ENCODE measurements around the gene TRMU.
"Not testable (repeated sequence)": the region's sequence is repeated elsewhere in the genome, so short reads cannot be mapped to it uniquely, and the experiment has no call there.

Gene TRMU

DNA sequence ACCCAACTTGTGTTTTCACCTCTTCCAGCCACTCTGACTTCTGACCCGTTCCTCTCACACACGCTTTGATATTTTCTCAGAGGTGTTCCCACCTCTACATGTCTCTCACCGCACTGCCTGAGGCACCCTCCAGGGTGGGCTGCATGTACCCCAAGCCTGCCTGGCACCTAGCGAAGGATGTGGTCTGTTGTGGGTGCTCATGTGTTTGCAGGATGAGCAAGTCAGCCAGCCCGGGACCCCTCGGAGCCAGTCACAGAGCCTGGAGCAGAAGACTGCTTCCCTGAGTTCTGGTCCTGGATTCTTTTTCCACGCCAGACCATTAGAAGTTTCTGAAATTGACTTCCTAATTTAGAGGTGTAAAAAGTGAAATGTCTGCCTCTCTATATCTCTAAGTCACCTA is 35.0 kb upstream of the TRMU start:
- no peak for DNase-seq (ENCODE audit: low read depth in 2 of 2)

DNA sequence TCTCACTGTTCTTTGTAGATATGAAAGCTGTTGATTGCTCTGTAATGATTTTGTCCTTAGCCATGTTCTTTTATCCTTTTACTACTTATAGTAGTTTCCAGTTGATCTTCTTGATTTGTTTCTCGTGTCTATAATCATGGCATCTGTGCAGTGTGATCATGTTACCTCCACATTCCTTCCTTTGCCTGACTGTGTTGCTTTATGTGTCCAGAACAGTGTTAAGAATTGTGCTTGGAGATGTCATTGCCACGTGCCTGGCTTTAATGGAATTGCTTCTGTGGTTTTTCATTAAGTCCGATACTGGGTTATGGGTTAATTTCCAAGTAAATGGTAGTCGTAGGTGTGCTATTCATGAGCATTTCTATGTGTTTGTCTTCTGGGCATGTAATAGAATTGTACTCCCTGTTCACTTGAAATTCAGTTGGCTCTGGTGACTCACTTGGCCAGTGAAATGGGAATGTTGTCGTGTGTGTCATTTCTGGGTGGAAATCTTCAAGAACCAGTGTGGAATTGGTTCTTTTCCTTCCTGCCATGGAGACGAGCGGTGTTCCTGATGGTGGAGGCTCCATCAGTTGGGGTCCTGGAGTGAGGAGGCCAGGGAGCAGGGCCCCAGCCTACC is 32.1 kb upstream of the TRMU start:
- DNase-seq (ENCODE audit: low read depth in 2 of 2): no peak

DNA sequence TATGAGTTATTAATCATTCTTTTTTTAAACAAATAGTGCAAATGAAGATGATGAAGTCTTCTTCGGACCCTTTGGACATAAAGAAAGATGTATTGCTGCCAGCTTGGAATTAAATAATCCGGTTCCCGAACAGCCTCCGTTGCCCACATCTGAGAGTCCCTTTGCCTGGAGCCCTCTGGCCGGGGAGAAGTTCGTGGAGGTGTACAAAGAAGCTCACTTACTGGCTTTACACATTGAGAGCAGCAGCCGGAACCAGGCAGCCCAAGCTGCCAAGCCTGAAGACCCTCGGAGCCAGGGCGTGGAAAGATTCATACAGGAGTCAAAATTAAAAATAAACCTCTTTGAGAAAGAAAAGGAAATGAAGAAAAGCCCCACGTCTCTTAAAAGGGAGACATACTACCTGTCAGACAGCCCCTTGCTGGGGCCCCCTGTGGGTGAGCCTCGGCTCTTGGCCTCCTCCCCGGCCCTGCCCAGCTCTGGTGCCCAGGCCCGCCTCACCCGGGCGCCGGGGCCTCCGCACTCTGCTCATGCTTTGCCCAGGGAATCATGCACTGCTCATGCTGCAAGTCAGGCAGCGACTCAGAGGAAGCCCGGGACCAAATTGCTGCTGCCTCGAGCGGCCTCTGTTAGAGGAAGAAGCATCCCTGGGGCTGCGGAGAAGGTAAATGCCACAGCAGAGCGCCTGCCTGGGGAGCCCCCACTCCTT is 27.1 kb upstream of the TRMU start:
- DNase-seq (ENCODE audit: low read depth in 2 of 2): no peak

DNA sequence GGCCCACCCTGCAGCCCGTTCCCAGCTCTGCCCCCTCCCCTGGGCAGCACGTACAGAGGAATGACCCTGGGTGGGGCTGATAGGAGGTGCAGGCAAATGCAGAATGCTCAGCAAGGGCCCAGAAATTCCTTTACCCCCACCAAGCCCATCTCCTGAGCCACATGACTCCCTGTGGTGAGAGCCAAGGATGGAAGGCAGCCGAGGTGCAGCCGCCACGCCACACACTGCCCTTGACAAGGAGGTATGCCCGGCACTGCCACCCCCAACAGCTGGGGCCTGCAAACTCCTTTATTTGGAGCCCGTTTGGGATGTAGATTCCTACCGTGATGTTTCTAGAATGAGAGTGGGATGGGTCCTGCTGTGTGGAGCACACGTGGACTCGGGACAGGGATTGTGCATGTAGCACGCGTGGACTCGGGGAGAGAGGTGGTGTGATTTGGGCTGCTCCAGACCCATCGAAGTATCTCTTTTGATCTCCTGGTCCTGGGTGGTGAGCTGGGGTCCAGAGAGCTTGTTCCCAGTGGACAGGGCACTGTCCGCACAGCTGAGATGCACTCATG is 25.9 kb upstream of the TRMU start:
- no peak for DNase-seq (ENCODE audit: low read depth in 2 of 2)

DNA sequence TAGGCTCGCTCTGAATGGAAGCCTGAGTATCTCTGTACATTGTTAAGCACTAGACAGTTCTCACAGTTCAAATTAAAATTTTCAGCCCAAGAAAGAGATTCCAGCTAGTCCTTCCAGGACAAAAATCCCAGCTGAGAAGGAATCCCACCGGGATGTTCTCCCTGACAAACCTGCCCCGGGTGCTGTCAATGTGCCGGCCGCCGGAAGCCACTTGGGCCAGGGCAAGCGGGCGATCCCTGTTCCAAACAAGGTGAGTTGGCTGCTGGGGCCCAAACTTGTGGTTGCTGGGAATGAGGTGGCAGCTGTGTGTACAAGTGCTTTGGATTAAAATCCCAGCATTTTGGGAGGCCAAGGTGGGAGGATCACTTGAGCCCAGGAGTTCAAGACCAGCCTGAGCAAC is 23.5 kb upstream of the TRMU start:
- DNase-seq (ENCODE audit: low read depth in 2 of 2): no peak

DNA sequence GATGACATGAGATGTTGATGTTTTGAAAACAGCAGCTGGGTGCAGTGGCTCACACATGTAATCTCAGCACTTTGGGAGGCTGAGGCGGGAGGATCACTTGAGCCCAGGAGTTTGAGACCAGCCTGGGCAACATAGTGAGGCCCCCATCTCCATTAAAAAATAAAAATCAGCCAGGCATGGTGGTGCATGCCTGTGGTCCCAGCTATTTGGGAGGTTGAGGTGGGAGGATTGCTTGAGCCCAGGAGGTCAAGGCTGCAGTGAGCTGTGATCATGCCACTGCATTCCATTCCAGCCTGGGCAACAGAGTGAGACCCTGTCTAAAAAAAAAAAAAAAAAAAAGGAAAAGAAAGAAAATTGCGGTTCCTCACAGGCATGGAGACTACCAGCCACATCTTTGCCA is 22.7 kb upstream of the TRMU start:
- not testable (repeated sequence) for DNase-seq (ENCODE audit: low read depth in 2 of 2)

DNA sequence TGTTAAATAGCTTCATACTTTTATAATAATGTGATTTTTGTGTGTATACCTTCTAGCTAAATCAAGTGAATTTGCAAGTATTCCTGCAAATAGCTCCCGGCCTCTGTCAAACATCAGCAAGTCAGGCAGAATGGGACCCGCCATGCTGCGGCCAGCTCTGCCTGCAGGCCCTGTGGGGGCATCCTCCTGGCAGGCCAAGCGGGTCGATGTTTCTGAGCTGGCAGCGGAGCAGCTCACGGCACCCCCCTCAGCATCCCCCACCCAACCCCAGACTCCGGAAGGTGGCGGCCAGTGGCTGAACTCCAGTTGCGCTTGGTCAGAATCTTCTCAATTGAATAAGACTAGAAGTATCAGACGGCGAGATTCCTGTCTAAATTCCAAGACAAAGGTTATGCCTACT is 19.5 kb upstream of the TRMU start:
- no peak for DNase-seq (ENCODE audit: low read depth in 2 of 2)

DNA sequence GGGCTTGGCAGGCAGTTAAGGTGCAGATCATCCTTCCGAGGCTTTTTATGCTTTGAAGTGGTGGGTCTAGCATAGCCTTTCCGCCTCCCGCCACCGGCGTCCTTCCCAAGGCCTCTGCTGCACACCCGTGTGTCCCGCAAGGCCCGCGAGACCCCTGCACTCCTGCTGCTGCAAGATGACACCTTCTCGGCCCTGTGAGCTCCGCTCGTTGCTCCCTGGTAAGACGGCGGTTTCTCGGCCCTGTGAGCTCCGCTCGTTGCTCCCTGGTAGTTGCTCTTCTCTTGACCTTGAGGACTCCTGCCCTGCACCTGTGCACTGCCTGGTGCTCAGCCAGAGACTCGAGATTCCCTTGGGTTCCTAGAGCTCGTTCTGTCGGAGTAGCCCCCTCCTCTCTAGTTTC is 17.9 kb upstream of the TRMU start:
- no peak for DNase-seq (ENCODE audit: low read depth in 2 of 2)

DNA sequence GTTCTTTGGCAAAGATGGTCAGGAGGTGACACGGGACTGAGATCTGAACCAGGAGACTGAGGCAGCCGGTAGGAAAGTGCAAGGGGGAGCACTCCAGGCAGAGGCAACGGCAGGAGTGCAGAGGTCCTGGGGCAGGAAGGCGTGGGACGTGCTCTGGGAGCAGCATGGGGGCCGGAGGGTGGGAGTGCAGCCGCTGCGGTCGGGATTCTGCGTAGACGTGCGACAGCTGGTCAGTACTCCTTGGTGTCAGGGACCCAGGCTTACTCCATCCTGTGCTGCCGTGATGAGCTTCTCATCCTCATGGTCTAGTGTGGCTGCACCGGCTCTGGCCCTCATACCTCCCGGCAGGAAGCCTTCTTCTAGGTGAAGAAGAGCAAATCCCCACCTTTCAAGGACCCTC is 16.9 kb upstream of the TRMU start:
- no peak for DNase-seq (ENCODE audit: low read depth in 2 of 2)

DNA sequence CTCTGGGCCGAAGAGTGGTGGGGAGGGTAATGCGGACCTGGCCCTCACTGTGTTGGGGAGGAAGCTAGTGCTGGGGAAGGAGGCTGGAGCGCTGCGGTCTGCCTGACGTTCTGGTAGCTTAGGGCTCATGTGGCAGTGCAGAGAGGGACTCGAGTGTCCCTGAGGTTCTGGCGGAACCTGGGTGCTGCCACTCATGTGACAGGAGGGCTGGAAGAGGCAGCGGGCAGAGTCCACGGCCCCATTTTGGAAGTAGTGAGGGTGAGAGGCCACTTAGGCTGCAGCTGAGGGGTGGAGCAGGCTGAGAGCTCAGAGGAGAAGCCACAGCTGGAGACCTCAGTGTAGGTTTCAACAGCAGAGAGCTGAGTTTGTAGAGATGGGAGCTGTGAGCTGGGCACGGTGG is 16.2 kb upstream of the TRMU start:
- no peak for DNase-seq (ENCODE audit: low read depth in 2 of 2)

DNA sequence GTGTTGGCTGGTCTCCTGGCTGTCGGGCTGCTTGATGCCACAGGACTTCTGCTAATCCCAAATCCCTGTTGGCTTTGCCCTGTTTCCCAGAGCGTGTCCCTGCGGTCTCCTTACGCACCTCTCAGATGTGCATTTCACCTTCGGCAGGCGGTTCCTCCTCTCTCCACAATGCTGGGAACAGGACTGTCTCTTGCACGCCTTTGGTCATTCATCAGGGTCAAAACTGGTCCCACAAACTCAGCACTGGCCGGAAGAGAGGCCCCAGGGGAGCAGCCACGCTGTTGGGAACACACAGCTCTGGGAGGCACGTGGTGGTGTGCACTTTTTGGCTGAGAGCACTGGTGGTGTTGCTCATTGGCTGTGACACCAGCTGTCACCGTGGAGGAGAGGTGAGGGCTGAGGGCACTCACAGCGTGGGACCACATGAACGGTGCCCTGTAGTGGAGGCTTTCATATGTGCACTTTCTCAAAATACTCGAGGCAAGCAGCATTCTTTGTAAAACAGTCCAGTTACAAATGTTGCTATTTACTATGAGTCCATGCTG is 15.3 kb upstream of the TRMU start:
- DNase-seq (ENCODE audit: low read depth in 2 of 2): no peak

DNA sequence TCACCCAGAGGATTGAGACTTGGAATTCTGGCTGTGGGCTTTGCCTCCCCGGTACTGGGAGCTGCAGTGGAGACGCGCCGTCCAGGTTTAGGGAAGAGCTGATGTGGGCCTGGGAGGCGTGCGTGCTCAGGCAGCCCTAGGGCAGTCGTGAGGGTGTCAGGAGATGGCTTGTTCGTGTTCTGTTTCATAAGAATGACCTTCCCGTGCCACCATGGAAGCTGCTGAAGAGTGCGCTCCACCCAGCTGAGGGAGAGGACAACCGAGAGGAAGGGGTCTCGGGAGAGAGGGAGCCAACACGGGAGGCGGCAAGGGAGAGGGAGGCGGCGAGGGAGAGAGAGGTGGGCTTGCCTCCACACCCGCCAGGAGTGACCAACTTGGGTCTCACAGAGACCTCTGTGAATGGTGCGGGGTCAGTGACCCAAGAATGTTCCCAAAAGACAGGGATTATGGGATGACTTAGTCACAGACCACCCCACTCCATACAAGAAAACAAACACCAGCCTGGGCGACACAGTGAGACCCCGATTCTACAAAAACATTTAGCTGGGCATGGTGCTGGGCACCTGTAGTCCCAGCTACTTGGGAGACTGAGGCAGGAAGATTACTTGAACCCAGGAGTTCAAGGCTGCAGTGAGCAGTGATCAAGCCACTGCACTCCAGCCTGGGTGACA is 14.7 kb upstream of the TRMU start:
- DNase-seq (ENCODE audit: low read depth in 2 of 2): no peak

DNA sequence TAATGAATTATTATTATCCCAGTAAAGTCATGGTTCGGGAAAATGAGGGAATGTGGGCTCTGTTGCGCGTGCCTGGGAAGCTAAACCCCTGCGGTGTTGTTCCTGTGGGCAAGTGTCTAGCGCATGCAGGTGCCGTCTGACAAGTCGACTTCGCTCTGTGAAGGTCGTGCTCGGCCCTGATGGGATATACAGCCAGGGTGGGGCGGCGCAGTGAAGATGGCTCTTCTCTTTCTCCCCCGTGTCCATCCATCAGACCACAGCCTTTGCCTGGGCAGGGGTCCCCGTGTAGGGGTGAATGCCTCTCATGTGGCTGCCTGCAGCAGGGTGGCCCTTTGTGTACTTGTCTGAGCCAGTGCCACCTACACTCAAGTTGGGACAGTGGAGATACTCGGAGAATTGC is 12.8 kb upstream of the TRMU start:
- DNase-seq (ENCODE audit: low read depth in 2 of 2): no peak

DNA sequence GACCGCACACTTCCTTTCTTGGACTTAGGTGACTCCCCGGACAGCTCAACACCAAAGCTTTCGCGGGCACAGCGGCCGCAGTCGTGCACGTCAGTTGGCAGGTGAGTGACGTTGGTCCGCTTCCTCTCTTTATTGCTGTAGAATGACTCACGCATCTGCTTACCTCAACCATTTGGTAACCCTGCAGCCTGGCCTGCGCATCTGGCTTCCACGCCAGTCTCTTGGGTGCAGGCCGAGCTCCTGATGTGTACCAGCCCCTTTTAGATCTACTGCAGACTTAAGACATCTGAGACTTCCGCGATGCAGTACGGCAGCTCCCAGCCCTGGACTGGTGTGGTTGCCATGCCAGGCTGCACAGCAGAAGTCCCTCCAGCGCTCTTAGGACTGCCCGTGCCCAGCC is 12.4 kb upstream of the TRMU start:
- no peak for DNase-seq (ENCODE audit: low read depth in 2 of 2)

DNA sequence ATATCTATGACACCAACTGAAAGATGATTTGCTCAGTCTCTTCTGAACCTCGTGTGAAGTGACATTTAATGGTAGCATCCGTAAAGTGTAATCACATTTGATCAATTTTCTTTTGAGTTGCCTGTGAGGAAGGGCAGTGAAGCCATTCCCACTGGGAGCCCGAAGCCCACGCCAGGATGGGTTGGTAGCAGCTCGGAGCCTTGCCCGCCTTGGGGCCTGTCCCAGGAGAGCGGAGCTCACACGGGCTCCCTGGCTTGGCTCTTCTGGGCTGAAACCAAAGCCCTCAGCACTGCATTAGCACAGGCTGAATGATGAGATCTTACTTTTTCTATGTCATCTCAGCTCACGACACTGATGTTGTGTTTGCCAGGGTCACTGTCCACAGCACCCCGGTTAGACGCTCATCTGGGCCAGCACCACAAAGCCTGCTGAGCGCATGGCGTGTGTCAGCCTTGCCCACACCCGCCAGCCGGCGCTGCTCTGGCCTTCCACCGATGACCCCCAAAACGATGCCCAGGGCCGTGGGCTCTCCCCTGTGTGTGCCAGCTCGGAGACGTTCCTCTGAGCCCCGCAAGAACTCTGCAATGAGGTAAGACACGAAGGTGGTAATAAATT is 9.3 kb upstream of the TRMU start:
- no peak for DNase-seq (ENCODE audit: low read depth in 2 of 2)

DNA sequence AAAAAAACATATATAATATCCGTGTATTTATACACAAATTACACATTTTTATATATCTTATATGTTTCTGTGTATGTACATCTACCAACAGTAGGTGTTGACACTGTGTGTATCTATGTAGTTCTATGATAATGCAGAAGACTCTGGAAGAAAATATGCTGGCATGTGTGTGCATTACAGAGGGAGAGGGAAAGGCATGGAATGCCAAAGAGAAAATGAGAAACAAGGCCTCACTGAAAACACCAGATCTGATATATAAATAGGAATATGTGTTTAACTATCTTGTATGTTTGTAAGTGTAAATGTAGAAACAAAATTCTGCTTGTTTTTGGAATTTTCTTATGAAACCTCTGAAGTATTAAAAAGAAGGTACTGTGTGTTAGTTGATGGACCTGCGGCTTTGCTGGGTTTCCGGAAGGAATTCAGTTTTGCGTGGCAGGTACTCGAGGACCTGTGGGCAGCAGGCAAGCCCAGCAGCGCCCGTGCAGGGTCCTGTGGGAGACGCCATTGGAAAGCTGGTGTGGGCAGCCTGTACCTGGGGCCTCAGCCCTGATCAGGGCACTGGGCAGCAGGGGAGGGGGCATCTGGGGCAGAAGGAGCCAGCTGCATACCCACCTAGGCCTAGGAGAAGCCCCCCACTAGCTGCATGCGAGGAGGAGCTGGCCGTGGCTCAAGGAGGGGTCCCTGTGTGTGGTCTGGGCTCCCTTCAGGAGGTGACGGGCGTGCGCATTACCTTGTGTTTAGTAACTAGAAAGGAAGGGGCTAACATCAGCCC is 7.6 kb upstream of the TRMU start:
- no peak for DNase-seq (ENCODE audit: low read depth in 2 of 2)

DNA sequence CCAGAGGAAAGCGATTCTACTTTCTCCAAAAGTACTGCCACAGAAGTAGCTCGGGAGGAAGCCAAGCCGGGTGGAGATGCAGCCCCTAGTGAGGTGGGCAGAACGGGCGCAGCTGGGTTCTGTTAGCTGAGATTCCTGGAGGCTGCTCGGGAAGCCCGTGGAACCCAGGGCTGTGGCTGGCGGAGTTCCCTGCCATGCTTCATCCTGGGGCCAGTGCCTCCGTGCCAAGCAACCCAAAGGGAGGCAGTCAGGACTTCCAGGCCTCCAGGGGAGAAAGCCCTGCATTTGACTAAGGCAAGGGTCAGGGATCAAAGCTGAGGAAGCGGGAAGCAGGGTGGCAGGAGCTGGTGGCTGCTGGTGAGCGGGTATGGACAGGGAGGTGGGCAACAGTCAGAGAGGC is 6.7 kb upstream of the TRMU start:
- DNase-seq (ENCODE audit: low read depth in 2 of 2): no peak

DNA sequence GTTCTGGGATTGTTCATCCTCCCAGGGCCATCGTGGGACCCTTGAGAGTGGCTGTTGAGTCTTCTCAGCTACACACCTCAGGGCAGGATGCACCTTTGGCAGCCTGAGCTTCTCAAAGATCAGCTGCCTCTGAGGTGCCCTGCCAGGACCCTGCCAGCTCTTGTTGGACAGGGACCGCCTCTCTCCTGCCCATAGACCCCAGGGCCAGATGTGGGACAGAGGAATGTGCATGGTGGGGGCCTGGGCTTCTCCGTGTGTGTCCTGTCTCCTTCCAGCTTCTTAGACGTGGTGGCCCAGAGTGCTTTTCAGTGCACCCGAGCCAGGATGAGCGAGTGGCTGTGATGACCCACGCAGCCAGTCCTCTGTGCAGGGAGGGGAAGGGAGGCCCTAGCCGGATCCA is 5.9 kb upstream of the TRMU start:
- DNase-seq (ENCODE audit: low read depth in 2 of 2): no peak

DNA sequence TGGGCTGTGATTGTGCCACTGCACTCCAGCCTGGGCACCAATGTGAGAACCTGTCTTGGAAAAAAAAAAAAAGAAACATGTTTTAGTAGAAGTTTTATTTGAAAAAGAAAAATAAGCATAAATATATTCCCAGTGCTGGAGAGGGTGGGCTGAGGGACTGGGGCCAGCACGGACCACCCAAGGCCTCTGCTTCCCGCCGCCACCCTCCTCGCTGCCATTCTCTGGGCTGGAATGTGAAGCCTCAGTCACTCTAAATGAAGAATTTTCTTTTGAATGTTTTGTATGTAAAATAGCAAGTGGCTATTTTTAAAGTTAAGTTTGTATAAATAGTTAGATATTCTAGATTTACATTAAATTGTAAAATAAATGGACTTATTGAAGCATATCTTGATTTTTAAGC is 5.1 kb upstream of the TRMU start:
- no peak for DNase-seq (ENCODE audit: low read depth in 2 of 2)

DNA sequence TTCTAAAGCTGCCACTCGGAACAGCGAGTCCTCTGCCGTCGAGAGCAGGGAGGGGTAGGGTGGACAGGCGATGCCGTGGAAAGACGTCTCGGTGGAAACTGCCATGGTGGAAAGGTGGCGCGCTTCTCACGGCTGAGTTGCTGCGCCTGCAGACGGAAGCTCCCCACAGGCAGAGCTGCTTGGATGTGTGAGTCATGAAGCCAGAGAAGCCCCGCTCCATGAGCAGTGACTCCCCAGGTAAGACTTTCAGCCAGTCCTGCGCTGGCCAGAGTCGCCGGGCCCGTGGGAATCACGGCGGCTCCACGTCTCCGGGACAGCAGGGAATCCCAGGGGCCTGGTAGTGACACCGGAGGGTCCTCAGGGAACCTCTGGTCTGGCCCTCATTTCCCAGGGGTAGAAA is 4.0 kb upstream of the TRMU start:
- DNase-seq (ENCODE audit: low read depth in 2 of 2): no peak

Measured in stimulated activated CD4-positive, alpha-beta T cell treated with anti-CD3 and anti-CD28 coated beads, Interleukin-4, amount 100 ng/mL, for 48 hours (primary cell).